ENCODE results near the gene FOXD1. TPM values are rescaled to one million over a fixed set of nuclear protein-coding genes. Genes with fewer than 3 reads are reported as not detected.

Gene FOXD1
- total and polyA plus RNA-seq, 9 of the 15 experiments (the other 6 are each of a cell fraction or from before 2014, with no cell fraction given), result 0.03 to 0.40 (median 0.10) TPM; not detected in 4

GRCh38 chr5:73448463-73449136 lies at the start of gene FOXD1 (continued):
- no peak for TF ChIP-seq SIX5 (IDR thresholded peaks at IDR 0.05; ENCODE audit: borderline replicate concordance in 1 of 2, insufficient read depth in 1 of 2, low read depth in 1 of 2, low read length in 2 of 2)
- TF ChIP-seq TAF9B (IDR thresholded peaks at IDR 0.05; ENCODE audit: partially characterized antibody), result no peak
- no peak for TF ChIP-seq TCF15 (CRISPR knock-in tag; IDR thresholded peaks at IDR 0.05)
- no peak for TF ChIP-seq NCOR1 (IDR thresholded peaks at IDR 0.05)
- 0 out of 2 replicates have a peak, but pooled peaks have one; percentile 34 for TF ChIP-seq HDAC2 (IDR thresholded peaks at IDR 0.05)
- TF ChIP-seq PRMT5 (CRISPR knock-in tag; IDR thresholded peaks at IDR 0.05), result no peak
- TF ChIP-seq MCM2 (IDR thresholded peaks at IDR 0.05; ENCODE audit: low read depth), result no peak
- no peak for TF ChIP-seq POLR2A (conservative IDR thresholded peaks at IDR 0.05)
- 0 out of 2 replicates have a peak, but pooled peaks have one; percentile 10 for TF ChIP-seq ESRRA (IDR thresholded peaks at IDR 0.05; ENCODE audit: borderline replicate concordance, low read depth)
- TF ChIP-seq NCOA2 (IDR thresholded peaks at IDR 0.05; ENCODE audit: partially characterized antibody in 2 of 2), result no peak
- TF ChIP-seq THRAP3 (IDR thresholded peaks at IDR 0.05; ENCODE audit: borderline replicate concordance), result no peak
- no peak for TF ChIP-seq SMARCC2 (IDR thresholded peaks at IDR 0.05; ENCODE audit: low read depth)
- TF ChIP-seq E2F6 (IDR thresholded peaks at IDR 0.05; ENCODE audit: borderline replicate concordance in 1 of 2, extremely low read depth in 1 of 2, insufficient read depth in 1 of 2, insufficient read length in 1 of 2, low read depth in 1 of 2, low read length in 1 of 2, poor library complexity in 1 of 2, severe bottlenecking in 1 of 2), result peak; percentile 57 to 71
- TF ChIP-seq CC2D1A (IDR thresholded peaks at IDR 0.05), result no peak
- peak; percentile 38; the same call in 1 of the 2 replicates for TF ChIP-seq CREB3L1 (IDR thresholded peaks at IDR 0.05; ENCODE audit: borderline replicate concordance, low read depth)
- no peak for TF ChIP-seq CBX2 (IDR thresholded peaks at IDR 0.05; ENCODE audit: insufficient read depth, low read length, poor library complexity, severe bottlenecking)
- no peak for TF ChIP-seq KDM1A (IDR thresholded peaks at IDR 0.05)
- TF ChIP-seq NELFE (IDR thresholded peaks at IDR 0.05; ENCODE audit: insufficient read depth, insufficient read length), result no peak
- TF ChIP-seq CHAMP1 (IDR thresholded peaks at IDR 0.05), result no peak
- TF ChIP-seq ZNF57 (CRISPR knock-in tag; IDR thresholded peaks at IDR 0.05), result no peak
- no peak for TF ChIP-seq CAMTA2 (CRISPR knock-in tag; conservative IDR thresholded peaks at IDR 0.05)
- no peak for TF ChIP-seq GABPB1 (CRISPR knock-in tag; IDR thresholded peaks at IDR 0.05)
- TF ChIP-seq MEF2D (tag; conservative IDR thresholded peaks at IDR 0.05; ENCODE audit: low read depth), result no peak
- no peak for TF ChIP-seq ZNF586 (CRISPR knock-in tag; conservative IDR thresholded peaks at IDR 0.05)
- no peak; the same call in 1 of the 2 replicates for TF ChIP-seq NCOA6 (IDR thresholded peaks at IDR 0.05)

Data from K562 (cell line).